NCI-H146 treated with DMSO at 0.1 percent for 48 hours (cell line): Measurements from ENCODE around the gene LBHD1.
"Not testable (repeated sequence)": the region's sequence is repeated elsewhere in the genome, so short reads cannot be mapped to it uniquely, and the experiment has no call there.

Source experiments
- DNase-seq: peaks from one replicate; lab custom pipeline; 2025; ENCODE audit not compliant: unreplicated experiment; lab: John Stamatoyannopoulos, UW

LBHD1 gene

DNA sequence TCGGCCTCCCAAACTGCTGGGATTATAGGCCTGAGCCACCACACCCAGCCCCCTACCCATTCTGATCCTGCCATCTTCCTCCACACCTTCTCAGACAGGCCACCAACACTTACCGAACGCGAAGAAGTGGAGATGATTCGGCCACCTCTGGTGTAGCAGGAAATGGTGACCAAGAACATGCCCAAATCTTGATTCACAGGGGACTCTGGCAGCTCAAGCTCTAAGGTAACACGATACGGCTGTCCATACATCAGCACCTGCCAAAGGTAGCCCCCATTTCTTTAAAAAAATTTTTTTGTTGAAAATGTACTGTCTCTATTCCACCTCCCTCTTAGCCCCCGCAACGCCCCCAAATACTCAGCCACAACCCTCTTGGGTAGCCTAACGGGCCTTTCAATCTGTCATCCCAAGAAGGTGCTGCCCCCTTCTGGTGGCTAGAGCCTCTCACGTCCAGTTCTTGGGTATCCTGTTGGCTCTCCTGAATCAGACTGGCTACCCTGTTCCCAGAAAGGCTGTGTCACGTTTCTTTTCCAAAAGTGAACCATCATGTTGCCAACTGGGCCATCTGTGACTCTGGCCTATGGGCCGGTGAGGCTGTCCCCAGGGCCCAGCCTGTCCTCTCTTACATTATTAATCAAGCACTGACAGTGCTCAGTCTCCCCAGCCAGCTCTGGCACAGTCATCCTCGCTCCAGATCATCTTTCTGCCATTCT, 22.5 kb upstream of the LBHD1 start:
- DNase-seq, result peak; percentile 25

GRCh38 chr11:62693624-62694023, 21.6 kb upstream of the LBHD1 start:
- not testable (repeated sequence) for DNase-seq

DNA sequence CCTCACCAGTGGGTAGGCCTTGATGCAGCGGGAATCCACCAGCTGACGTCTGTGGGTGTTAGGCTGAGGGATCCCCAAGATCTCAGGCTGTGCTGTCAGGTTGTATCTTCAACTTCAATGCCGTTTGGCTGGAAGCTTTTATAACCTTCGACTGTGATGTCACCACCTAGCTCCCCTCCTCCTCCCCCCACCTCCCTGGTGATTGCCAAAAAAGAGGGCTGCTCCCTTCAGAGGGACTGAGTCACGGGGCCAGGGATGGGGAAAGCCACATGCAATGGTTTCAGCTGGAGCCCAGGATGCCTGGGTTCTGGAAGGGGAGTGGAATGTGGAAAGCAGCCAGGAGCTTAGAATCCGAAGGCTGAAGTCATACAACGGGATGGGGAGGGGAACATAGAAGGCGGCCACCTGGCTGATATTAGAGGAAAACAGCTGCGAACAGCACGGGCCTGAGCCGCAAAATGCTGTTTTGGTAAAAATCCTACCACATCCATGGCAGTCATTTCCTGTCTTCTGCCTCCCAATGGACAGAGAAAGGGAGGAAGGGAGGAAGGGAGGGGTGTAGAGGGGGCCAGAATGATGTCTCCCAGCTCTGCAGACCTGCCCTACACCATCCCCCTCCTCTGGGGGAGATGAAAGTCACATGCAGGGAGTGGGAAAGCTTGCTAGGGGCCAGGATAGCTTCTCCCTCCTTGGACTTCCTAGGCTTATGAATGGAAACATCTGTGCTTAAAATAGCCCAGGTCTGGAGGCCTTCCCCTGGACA, 17.5 kb upstream of the LBHD1 start, which contains the start of gene LRRN4CL:
Gene LRRN4CL, minus strand, starts transcription at position 110 of the 763 bp plus-strand sequence. CDS start 1,022 bp downstream, outside the sequence.
- no peak for DNase-seq

DNA sequence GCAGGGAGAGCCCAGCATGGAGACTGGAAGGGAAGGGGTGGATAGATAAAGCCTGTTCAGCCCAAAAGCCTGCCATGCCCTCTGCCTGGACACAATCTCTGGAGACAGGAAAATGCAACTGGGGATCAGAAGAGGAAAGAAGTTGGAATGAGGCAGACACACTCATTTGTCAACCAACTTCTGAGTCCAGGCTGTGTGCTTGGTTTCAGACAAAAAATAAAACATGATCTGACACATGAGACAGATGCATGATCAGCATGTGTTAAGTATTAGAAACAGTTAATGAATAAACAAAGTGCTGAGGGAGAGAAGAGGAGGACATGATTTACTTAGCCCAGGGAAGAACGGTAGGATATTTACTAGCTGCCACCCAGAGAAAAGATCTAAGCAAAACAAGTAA, 16.4 kb upstream of the LBHD1 start:
- no peak for DNase-seq

- no peak for DNase-seq
Measured at GRCh38 chr11:62687508-62688396, 15.7 kb upstream of the LBHD1 start.

- no peak for DNase-seq
Measured at GRCh38 chr11:62682518-62682917, 10.5 kb upstream of the LBHD1 start.

GRCh38 chr11:62680825-62681240, 8.8 kb upstream of the LBHD1 start:
- peak; percentile 37 for DNase-seq

GRCh38 chr11:62678770-62679696, 7.0 kb upstream of the LBHD1 start, which contains the start of gene UBXN1:
UBXN1 (minus strand) TSS chr11:62679073; CDS start chr11:62678923, 150 bp downstream.
- DNase-seq, result peak; percentile 81

- DNase-seq, result no peak
Measured at GRCh38 chr11:62678433-62678769, 6.3 kb upstream of the LBHD1 start.

DNA sequence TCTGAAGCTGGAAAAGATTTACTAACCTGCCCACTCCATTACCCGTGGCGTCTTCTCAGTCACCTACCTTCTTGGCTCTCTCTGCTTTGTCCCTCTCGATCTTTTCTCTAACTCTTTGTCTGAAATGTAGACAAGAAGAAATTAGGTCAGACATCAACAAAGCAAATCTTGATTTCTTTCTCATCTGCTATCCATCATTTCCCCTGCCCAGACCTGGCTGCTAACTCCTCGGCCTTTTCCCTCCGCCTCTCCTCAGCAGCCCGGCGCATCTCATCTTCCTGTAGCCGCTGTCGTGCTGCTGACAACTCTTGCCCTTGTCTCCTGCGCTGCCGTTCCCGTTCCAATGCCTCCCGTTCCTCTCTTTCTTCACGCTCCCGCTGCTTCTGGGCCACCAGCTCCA, 5.6 kb upstream of the LBHD1 start:
- DNase-seq, result no peak

GRCh38 chr11:62677156-62677555, 5.1 kb upstream of the LBHD1 start:
- no peak for DNase-seq

DNA sequence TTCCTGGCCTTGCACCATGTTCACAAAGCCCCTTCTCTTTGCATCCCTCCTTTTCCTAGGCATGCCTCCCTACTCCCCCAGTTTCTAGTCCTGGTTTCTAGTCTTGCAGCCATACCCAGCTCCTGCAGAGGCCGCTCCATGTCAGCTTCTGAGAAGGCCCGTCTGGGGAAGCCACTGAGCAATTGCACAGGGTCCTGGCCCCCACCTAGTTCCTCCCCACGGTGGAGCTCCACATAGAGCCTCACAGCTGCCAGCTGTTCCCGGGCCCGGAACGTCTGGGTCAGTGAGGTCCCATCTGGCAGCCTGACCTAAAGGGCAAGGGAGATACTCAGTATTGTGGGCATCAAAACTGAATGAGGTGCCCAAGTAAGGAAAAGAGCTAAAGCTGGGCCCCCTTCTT, 4.6 kb upstream of the LBHD1 start:
- no peak for DNase-seq

- not testable (repeated sequence) for DNase-seq
Measured at GRCh38 chr11:62675415-62675814, 3.3 kb upstream of the LBHD1 start.

DNA sequence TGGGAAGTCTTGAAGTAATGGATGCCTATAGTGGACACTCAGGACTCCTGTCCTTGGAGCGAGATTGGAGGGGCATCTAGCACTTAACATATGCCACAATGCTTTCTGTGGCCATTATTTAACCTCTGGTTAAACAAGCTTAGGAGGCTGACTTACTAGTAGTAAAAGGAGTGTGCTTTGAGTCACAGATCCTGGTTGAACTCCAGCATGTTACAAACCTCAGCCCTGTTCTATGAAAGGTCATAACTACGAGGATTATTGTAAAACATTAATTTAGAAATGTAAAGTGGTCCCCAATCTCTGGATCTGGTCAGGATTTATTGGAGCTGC, 1.1 kb upstream of the LBHD1 start:
- DNase-seq, result no peak

- DNase-seq, result peak; percentile 63
Measured at GRCh38 chr11:62671236-62671607, 845 bp downstream of the LBHD1 start.

GRCh38 chr11:62669420-62670161, 2.5 kb downstream of the LBHD1 start:
- DNase-seq, result no peak

DNA sequence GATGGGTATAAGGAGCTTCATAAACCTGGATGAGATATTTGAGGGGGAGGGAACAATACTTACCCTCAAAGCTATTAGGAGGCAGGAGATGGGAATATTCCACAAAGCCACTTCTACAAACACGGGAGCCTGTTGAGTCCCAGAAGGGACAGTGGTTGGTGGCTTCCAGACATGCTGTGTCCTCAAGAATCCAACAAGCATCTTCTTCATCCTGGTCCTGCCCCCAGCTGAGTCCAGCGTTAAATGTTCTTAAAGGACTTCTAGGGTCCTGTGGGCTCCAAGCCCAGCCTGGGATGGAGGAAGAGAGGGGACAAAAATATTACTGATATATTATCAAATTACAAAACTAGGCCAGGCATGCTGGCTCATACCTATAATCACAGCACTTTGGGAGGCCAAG, 4.6 kb downstream of the LBHD1 start:
- DNase-seq, result no peak

DNA sequence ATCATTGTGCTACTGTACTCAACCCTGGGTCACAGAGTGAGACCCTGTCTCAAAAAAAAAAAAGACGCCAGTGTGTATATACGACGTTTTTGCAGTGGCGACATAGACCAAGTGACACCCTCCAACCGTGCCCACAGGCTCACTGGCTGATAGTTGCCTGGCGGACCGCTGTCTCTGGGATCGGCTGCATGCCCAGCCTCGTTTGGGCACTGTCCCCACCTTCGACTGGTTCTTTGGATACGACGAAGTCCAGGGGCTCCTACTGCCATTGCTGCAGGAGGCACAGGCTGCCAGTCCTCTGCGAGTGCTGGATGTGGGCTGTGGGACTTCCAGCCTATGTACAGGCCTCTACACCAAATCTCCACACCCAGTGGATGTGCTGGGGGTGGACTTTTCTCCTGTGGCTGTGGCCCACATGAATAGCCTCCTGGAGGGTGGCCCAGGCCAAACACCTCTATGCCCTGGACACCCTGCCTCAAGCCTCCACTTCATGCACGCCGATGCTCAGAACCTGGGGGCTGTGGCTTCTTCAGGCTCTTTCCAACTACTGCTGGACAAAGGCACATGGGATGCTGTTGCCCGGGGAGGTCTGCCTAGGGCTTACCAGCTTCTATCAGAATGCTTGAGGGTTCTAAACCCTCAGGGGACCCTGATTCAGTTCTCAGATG, 5.7 kb downstream of the LBHD1 start:
- no peak for DNase-seq

- peak; percentile 22 for DNase-seq
Measured at GRCh38 chr11:62665599-62666258, 6.3 kb downstream of the LBHD1 start.
